GM12878 (cell line): Measurements from ENCODE around the gene SLIT1. TPM values are rescaled to one million over a fixed set of nuclear protein-coding genes. Genes with fewer than 3 reads are reported as not detected.

Experiments used
- ATAC-seq: fragments of 200-7000 bp; cut with Tn5 transposase; 3 replicates; pipeline ENCODE4 v1.9.1; 2020; ENCODE audit warnings: mild to moderate bottlenecking, moderate library complexity
- BruUV-seq: library from RNA; stranded (reverse); fragments of 400-500 nt; replicated peaks from 2 replicates; lab custom pipeline; 2021; lab: Mats Ljungman, UMichigan
- CTCF ChIA-PET: fragments of 300-600 bp; sonication (Branson Sonifier 250); formaldehyde crosslinking; extraction: SDS; loops from one replicate; lab custom pipeline; 2021; ENCODE audit warnings: inconsistent platforms; lab: Yijun Ruan, JAX
- POLR2A ChIA-PET: fragments of 350-600 bp; formaldehyde crosslinking; extraction: SDS; loops from one replicate; lab custom pipeline; 2021; ENCODE audit warnings: inconsistent platforms; lab: Charles Lee
- RAD21 ChIA-PET: fragments of 300-600 bp; sonication (Branson Sonifier 250); formaldehyde crosslinking; loops from one replicate; lab custom pipeline; 2023; ENCODE audit warnings: antibody characterized with exemption; ENCODE audit not compliant: unreplicated experiment; lab: Charles Lee
- SMC1A ChIA-PET: fragments of 300-600 bp; sonication (Branson Sonifier 250); formaldehyde crosslinking; loops from one replicate; lab custom pipeline; 2023; ENCODE audit not compliant: unreplicated experiment, uncharacterized antibody; lab: Charles Lee
- DNase-seq: peaks from one replicate; pipeline ENCODE4 v3.0.0-alpha.2; 2011; ENCODE audit warnings: low read depth, low spot score
- FAIRE-seq: peaks from 3 replicates; lab custom pipeline; 2011; peaks lifted over from hg19 to GRCh38; lab: Jason Lieb, UNC
- H2AFZ ChIP-seq: 2 replicates; pipeline ENCODE4 v1.6.0; 2011; ENCODE audit warnings: low read depth, low read length, control low read depth; ENCODE audit not compliant: control insufficient read depth
- H3K27ac ChIP-seq: 2 replicates; pipeline ENCODE4 v1.5.1; 2011; ENCODE audit warnings: control low read depth; ENCODE audit not compliant: control insufficient read depth, insufficient read depth
- H3K27me3 ChIP-seq, 2 experiments: replicated peaks in 1 of 2; 2 replicates each; pipeline versions ENCODE4 v1.6.0 to v1.6.1; 2011; ENCODE audit warnings: low read length in 1 of 2; ENCODE audit not compliant: control insufficient read depth in 2 of 2, insufficient read depth in 2 of 2
- H3K36me3 ChIP-seq, 2 experiments: 2 replicates each; pipeline ENCODE4 v1.5.1; 2011; ENCODE audit warnings: low read length in 1 of 2; ENCODE audit not compliant: control insufficient read depth in 2 of 2, insufficient read depth in 2 of 2
- H3K4me1 ChIP-seq: 2 replicates; pipeline ENCODE4 v1.6.1; 2011; ENCODE audit warnings: mild to moderate bottlenecking, low read length, moderate library complexity, mixed read lengths; ENCODE audit not compliant: control insufficient read depth, insufficient read depth
- H3K4me2 ChIP-seq: 2 replicates; pipeline ENCODE4 v1.6.0; 2011; ENCODE audit warnings: control low read depth; ENCODE audit not compliant: control insufficient read depth, insufficient read depth
- H3K4me3 ChIP-seq: fragments of 200-600 bp; sonication (generic); 2 replicates; pipeline ENCODE4 v1.5.1; 2016
- H3K79me2 ChIP-seq: 2 replicates; pipeline ENCODE4 v1.6.0; 2011; ENCODE audit warnings: low read length; ENCODE audit not compliant: control insufficient read depth, insufficient read depth
- H3K9ac ChIP-seq: 2 replicates; pipeline ENCODE4 v1.8.0; 2011; ENCODE audit warnings: low read length, control low read depth, mixed read lengths; ENCODE audit not compliant: control insufficient read depth, insufficient read depth
- H3K9me3 ChIP-seq: replicated peaks from 3 replicates; pipeline ENCODE4 v1.5.1; 2011; ENCODE audit warnings: mild to moderate bottlenecking, low read length; ENCODE audit not compliant: control insufficient read depth, insufficient read depth
- H4K20me1 ChIP-seq: 2 replicates; pipeline ENCODE4 v1.6.0; 2011; ENCODE audit not compliant: control insufficient read depth, insufficient read depth
- CBFB ChIP-seq: IDR thresholded peaks from 2 replicates; pipeline ENCODE4 v1.6.1; 2016; ENCODE audit warnings: antibody characterized with exemption, low read depth
- CBX3 ChIP-seq: fragments of 200-600 bp; sonication (generic); IDR thresholded peaks from 2 replicates; pipeline ENCODE4 v1.6.1; 2016; ENCODE audit warnings: low read depth, borderline replicate concordance
- CREM ChIP-seq: IDR thresholded peaks from 2 replicates; pipeline ENCODE4 v1.6.1; 2014; ENCODE audit warnings: antibody characterized with exemption, low read depth
- DPF2 ChIP-seq: fragments of 450-650 bp; IDR thresholded peaks from 2 replicates; pipeline ENCODE4 v1.6.1; 2017; ENCODE audit warnings: mild to moderate bottlenecking
- ELK1 ChIP-seq: IDR thresholded peaks from 2 replicates; pipeline ENCODE4 v1.6.1; 2012; ENCODE audit warnings: low read depth, low read length, improper control_type of control experiment
- ETV6 ChIP-seq, 2 experiments: fragments of 450-650 bp in 1 of 2; IDR thresholded peaks in 1 of 2; conservative IDR thresholded peaks in 1 of 2; 2 replicates each; pipeline ENCODE4 v1.6.1; 2014; ENCODE audit warnings: antibody characterized with exemption in 1 of 2, borderline replicate concordance in 1 of 2, low read depth in 1 of 2, mild to moderate bottlenecking in 1 of 2, moderate library complexity in 1 of 2
- IRF4 ChIP-seq: IDR thresholded peaks from 2 replicates; pipeline ENCODE4 v1.6.1; 2011; ENCODE audit warnings: low read depth, low read length
- NR2C1 ChIP-seq: fragments of 450-650 bp; IDR thresholded peaks from 2 replicates; pipeline ENCODE4 v1.6.1; 2017; ENCODE audit warnings: antibody characterized with exemption, mild to moderate bottlenecking, moderate library complexity
- NR2F1 ChIP-seq: fragments of 450-650 bp; conservative IDR thresholded peaks from 2 replicates; pipeline ENCODE4 v1.6.1; 2017; ENCODE audit warnings: mild to moderate bottlenecking
- STAT1 ChIP-seq: fragments of 450-650 bp; conservative IDR thresholded peaks from 2 replicates; pipeline ENCODE4 v1.6.1; 2014; ENCODE audit warnings: antibody characterized with exemption, mild to moderate bottlenecking
- TAF1 ChIP-seq: IDR thresholded peaks from 2 replicates; pipeline ENCODE4 v1.6.1; 2011; ENCODE audit warnings: mild to moderate bottlenecking, low read depth, low read length, borderline replicate concordance
- ZNF217 ChIP-seq: fragments of 450-650 bp; IDR thresholded peaks from 2 replicates; pipeline ENCODE4 v1.6.1; 2017; ENCODE audit warnings: antibody characterized with exemption, mild to moderate bottlenecking
- WGBS: methylation state at CpG from one replicate; pipeline ENCODE4 v1.1.6; 2016; ENCODE audit warnings: low lambda C conversion rate; ENCODE audit not compliant: insufficient replicate concordance, insufficient coverage; ENCODE audit errors: missing lambda C conversion rate; 5-methylcytosine and 5-hydroxymethylcytosine counted together
- in situ Hi-C: fragments of 300-500 bp; cut with MboI; formaldehyde crosslinking; loops from 9 replicates; pipeline ENCODE4 v1.14.3; 2018; ENCODE audit warnings: mixed read lengths
- intact Hi-C: fragments of 100-400 bp; cut with micrococcal nuclease; formaldehyde crosslinking; loops from one replicate; pipeline ENCODE4 v1.14.2; 2022; ENCODE audit not compliant: unreplicated experiment
- polyA plus RNA-seq, 11 experiments: library from polyadenylated mRNA; depleted of rRNA in 4 of 11; unstranded in 6 of 11; stranded (reverse) in 5 of 11; fragments of >200 nt; fragmentation: Nextera tagmentation in 4 of 11; fragmentation: Illumina TruSeq in 1 of 11; extraction: Ambion mirVana in 4 of 11; extraction: Trizol in 1 of 11; gene quantifications; 1 replicate in 1 of 11; 2 replicates in 10 of 11; pipeline versions ENCODE4 v1.2.1 to v1.2.3, GENCODE V29; 2011 to 2016; ENCODE audit warnings: inconsistent platforms in 2 of 11, missing spikeins in 2 of 11, low read depth in 1 of 11
- total RNA-seq, 4 experiments: library from RNA; depleted of rRNA in 3 of 4; stranded (reverse); fragments of >200 nt in 3 of 4; fragmentation: Illumina TruSeq in 1 of 4; extraction: Trizol in 1 of 4; gene quantifications; 2 replicates each; pipeline versions ENCODE4 v1.2.1 to v1.2.3, GENCODE V29; 2013 to 2021
- TF ChIP-seq, protein P1 (sequence below): fragments of 450-650 bp; IDR thresholded peaks from 2 replicates; pipeline ENCODE4 v1.6.1; 2017; ENCODE audit warnings: mild to moderate bottlenecking, moderate library complexity
- TF ChIP-seq, protein P2 (sequence below): fragments of 150-350 bp; IDR thresholded peaks from 2 replicates; pipeline ENCODE4 v1.6.1; 2014; ENCODE audit warnings: mild to moderate bottlenecking, low read depth, low read length

The SLIT1 gene
- total and polyA plus RNA-seq, 10 of the 15 experiments (the other 5 are each of a cell fraction or from before 2014, with no cell fraction given) = 0.04 to 0.19 (median 0.06) TPM; not detected in 4

DNA sequence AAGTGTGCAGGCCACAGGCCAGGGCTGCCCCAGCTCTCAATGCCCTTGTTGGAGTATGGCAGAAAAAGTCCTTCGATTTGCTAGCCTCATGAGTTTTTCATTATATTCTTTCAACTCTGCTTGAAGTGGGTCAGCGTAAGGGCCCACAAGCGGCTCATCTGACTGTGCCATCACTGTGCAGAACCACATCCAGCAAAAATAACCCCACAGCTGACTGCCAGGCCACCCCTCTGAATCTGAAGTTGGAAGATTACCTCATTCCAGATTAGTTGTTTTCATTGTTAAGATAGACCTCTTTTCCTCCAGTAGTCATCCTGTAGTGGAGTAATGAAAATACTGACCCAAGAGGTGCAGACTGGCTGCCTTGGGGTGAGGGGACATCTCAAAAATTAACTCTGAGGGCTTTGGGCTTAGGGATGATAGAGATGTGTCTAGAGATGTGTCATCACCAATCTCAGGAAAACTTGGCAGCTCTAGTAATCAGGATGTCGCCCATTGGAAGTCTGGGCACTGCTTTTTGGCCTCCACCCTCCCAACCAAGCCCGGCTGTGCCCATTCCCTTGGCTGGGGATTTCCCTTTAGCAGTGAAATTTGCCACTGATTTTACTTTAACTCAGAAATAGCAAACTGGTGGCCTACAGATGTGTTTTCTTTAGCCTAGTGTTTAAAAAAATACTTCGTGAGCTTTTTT, 189.3 kb downstream of the SLIT1 start:
- ChIA-PET CTCF (interaction anchor here (1.1 to 6.2 kb wide), 3 partner anchors 13 to 41 kb away, joined by 3 to 45 read pairs (median 7); no protein-coding TSS in a partner anchor), POLR2A (interaction anchor here (1.6 kb wide), 1 partner anchor 12 kb away, joined by 4 read pairs; no protein-coding TSS in a partner anchor), RAD21 (no interaction called here), SMC1A (interaction anchor here (0.7 to 5.3 kb wide), 5 partner anchors 9 to 351 kb away, joined by 3 to 41 read pairs (median 4); no protein-coding TSS in a partner anchor)
- TF ChIP-seq NR2C1 (no peak), CREM (no peak), DPF2 (no peak), ZNF217 (no peak), STAT1 (no peak), CBFB (no peak), ELK1 (no peak), IRF4 (no peak), ETV6 (conservative IDR thresholded peaks at IDR 0.05 in 1 of 2, IDR thresholded peaks at IDR 0.05 in 1 of 2; ENCODE audit: borderline replicate concordance in 1 of 2, low read depth in 1 of 2) (no peak), CBX3 (no peak), NR2F1 (no peak), TAF1 (no peak)
- TF ChIP-seq, protein P1, sequence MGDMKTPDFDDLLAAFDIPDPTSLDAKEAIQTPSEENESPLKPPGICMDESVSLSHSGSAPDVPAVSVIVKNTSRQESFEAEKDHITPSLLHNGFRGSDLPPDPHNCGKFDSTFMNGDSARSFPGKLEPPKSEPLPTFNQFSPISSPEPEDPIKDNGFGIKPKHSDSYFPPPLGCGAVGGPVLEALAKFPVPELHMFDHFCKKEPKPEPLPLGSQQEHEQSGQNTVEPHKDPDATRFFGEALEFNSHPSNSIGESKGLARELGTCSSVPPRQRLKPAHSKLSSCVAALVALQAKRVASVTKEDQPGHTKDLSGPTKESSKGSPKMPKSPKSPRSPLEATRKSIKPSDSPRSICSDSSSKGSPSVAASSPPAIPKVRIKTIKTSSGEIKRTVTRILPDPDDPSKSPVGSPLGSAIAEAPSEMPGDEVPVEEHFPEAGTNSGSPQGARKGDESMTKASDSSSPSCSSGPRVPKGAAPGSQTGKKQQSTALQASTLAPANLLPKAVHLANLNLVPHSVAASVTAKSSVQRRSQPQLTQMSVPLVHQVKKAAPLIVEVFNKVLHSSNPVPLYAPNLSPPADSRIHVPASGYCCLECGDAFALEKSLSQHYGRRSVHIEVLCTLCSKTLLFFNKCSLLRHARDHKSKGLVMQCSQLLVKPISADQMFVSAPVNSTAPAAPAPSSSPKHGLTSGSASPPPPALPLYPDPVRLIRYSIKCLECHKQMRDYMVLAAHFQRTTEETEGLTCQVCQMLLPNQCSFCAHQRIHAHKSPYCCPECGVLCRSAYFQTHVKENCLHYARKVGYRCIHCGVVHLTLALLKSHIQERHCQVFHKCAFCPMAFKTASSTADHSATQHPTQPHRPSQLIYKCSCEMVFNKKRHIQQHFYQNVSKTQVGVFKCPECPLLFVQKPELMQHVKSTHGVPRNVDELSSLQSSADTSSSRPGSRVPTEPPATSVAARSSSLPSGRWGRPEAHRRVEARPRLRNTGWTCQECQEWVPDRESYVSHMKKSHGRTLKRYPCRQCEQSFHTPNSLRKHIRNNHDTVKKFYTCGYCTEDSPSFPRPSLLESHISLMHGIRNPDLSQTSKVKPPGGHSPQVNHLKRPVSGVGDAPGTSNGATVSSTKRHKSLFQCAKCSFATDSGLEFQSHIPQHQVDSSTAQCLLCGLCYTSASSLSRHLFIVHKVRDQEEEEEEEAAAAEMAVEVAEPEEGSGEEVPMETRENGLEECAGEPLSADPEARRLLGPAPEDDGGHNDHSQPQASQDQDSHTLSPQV = no peak
- TF ChIP-seq, protein P2, sequence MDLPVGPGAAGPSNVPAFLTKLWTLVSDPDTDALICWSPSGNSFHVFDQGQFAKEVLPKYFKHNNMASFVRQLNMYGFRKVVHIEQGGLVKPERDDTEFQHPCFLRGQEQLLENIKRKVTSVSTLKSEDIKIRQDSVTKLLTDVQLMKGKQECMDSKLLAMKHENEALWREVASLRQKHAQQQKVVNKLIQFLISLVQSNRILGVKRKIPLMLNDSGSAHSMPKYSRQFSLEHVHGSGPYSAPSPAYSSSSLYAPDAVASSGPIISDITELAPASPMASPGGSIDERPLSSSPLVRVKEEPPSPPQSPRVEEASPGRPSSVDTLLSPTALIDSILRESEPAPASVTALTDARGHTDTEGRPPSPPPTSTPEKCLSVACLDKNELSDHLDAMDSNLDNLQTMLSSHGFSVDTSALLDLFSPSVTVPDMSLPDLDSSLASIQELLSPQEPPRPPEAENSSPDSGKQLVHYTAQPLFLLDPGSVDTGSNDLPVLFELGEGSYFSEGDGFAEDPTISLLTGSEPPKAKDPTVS = no peak
- intact Hi-C loops (no loop called here), in situ Hi-C loops (no loop called here)
- Histone ChIP-seq H3K27ac (no peak overlapping the region), H3K9ac (no peak overlapping the region), H4K20me1 (no peaks in the 10 kb centered on the region), H3K27me3 (no peaks in the 10 kb centered on the region), H3K4me1 (peaks cover 18% of the 10 kb centered on the region), H3K79me2 (no peaks in the 10 kb centered on the region), H3K4me2 (no peak overlapping the region), H3K4me3 (no peak overlapping the region), H2AFZ (no peak overlapping the region), H3K36me3 (no peaks in the 10 kb centered on the region), H3K9me3 (no peaks in the 10 kb centered on the region)
- no peak for DNase-seq
- ATAC-seq = no peak
- 53% methylated on average over 6 of the region's 6 CpGs for WGBS
- FAIRE-seq = no peak
- no TSS peak for BruUV-seq
